Renal cortex interstitium (tissue), 11 donors: Measurements from ENCODE around the gene IGFL1. TPM values are rescaled to one million over a fixed set of nuclear protein-coding genes. Genes with fewer than 3 reads are reported as not detected.
"Not testable (repeated sequence)": the region's sequence is repeated elsewhere in the genome, so short reads cannot be mapped to it uniquely, and the experiment has no call there.

Experiments
- DNase-seq, 11 donors: peaks; one replicate each; pipeline ENCODE4 v3.0.0-alpha.2; 2013; ENCODE audit warnings: low read depth in 9 of 11, low spot score in 4 of 11; ENCODE audit errors: extremely low read depth in 1 of 11
- polyA plus RNA-seq, 3 donors: library from polyadenylated mRNA; unstranded; fragments of 120-200 nt; gene quantifications; one replicate each; pipeline ENCODE4 v1.2.1, GENCODE V29; 2013; ENCODE audit not compliant: insufficient read length in 3 of 3

Gene IGFL1
- polyA plus RNA-seq, 3 donors, result not detected

DNA sequence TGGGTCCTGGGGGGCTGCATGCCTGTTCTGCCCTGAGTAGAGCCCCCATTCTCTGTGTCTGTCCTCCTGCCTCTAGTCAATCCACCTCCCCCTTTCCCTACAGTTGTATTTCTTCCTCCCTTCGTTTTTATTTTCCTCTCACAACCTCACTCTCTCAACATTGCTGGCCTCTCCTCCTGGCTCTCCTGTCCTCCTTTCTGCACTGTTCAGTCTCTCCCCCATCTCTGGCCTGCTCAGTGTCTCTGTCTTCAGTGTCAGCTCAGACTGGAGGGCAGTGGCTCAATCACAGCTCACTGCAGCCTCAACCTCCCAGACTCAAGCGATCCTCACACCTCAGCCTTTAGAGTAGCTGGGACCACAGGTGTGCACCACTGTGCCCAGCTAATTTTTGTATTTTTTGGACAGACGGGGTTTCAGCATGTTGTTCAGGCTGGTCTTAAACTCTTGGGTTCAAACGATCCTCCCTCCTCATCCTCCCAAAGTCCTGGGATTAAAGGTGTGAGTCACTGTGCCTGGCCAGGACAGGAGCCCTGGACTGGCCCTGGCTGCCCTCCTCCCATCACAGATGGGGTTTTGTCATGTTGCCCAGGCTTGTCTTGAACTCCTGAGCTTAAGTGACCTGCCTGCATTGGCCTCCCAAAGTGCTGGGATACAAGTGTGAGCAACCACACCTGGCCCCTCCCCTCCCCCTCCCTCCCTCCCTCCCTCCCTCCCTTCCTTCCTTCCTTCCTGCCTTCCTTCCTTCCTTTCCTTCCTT, 32.0 kb upstream of the IGFL1 start:
- DNase-seq, result no peak

DNA sequence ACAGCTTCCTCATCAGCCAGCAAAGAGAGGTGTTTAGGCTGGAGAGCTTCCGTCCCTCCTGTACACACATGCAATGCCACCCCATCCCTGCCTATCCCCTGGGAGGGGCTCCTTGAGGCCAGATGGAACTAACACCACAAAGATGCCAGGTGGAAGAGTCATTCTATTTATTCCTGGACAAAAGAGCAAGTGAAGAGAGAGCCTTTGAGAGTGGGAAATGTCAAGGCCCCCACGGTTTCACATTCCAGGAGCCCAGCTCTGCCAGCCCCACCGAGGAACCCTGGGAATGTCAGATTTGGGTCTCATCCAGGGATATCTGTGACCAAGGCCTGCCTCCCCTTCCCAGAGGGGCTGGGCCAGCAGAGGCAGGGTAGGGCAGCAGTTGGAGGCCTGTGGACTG, 30.8 kb upstream of the IGFL1 start:
- DNase-seq, result no peak

DNA sequence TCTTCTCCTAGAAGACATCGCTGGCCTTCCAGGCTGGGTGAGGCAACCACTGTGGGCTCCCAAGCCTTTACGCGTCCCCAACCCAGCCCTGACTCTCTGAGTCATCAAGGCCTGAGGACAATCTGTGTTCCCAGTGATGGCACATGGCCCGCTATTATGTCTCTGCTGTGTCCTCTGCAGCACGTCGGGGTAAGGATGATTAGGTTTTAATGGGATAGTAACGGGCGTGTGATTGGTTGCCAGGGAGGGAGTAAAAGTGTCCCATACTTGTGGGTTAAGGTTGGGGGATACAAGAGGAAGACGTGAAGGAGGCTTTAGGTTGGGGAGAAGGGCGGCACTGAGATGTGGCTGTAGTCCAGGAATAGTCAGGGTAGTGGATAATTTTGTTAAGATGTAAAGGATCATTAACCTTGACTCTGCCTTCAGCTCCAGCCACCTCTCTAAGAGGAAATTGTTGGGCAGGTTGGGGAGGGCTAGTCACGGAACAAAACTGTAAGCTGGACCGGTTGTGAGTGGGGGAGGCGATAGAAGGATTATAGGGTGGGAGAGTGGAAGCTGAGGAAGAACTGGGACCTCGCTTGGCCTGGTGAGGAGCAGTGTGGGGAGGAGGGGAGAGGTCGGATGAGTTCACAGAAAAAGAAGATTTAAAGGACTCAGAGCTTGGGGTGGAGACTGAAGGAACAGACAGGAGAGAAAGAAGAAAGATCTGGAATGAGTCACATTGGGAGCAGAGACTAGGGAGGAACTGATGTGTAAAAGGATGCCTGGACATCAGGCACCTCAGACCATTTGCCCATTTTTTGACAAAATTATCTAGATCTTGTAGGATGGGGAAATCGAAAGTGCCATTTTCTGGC, 27.9 kb upstream of the IGFL1 start:
- no peak for DNase-seq

DNA sequence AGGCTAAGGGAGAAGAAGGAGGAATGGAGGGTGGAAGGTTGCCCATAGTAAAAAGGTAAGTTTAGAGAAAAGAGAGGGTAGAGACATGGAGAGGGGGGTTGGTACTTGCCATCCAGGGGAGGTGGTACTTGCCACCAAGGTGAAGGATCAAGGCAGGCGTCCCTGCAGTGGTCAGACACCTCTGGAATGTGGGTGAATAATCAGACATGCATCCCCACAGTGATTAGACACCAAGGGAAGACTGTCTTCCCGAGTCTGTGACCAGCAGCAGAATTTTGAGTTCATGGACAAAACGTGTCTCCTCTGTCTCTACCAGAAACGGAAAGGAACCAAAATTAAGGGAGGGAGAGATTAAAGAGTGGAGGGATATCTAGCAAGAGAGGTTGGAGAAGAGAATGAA, 27.1 kb upstream of the IGFL1 start:
- DNase-seq, result no peak

DNA sequence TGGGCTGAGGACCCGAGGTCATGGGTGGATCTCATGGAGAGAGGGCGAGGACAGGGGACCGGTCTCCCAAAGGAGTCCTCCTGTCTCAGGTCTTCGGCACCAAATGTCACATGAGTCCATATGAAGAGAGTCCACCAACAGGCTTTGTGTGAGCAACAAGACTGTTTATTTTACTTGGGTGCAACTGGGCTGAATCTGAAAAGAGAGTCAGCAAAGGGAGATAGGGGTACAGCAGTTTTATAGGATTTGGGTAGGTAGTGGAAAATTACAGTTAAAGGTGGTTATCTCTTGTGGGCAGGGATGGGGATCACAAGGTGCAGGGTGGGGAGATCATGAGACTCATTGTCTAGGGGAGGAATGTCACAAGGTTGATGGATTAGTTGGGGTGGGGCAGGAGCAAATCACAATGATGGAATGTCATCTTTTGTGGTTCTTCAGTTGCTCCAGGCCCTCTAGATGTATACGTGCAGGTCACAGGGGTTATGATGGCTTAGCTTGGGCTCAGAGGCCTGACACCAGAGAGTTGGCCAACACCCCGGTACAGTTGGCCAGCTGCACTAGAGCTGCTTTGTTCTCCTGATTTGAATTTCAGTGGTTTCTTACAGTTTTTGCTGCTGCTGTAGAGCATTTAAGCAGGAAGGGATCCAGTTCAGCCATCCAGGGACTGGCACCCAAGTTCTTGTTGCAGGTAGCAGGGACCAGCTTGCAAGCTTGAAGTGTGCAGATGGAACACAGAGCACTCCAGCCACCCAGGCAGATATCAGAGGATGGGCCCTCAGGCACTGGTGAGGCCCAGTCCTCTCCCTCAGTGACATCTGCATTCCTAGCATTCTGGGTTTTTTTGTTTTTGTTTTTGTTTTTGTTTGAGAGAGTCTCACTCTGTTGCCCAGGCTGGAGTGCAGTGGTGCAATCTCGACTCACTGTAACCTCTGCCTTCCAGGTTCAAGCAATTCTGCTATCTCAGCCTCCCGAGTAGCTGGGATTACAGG, 26.4 kb upstream of the IGFL1 start:
- DNase-seq, result no peak

DNA sequence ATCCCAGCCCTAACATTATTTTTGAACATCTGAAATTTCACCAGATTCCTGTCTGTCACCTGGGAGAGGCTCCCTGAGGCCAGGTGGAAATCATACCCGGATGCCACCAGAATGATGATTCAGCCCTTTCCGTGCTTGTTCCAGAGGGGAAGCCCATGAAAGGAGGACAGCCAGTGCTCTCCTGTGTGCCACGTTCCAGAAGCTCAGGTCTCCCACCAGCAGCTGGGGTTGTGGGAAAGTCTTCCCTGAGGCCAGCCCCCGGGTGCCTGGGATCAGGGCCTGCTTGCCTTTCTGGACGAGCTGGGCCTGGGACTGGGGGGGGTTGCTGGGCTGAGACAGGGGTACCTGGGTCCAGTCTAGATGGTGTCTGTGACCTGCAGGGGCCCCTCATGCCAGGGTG, 25.5 kb upstream of the IGFL1 start:
- no peak for DNase-seq

DNA sequence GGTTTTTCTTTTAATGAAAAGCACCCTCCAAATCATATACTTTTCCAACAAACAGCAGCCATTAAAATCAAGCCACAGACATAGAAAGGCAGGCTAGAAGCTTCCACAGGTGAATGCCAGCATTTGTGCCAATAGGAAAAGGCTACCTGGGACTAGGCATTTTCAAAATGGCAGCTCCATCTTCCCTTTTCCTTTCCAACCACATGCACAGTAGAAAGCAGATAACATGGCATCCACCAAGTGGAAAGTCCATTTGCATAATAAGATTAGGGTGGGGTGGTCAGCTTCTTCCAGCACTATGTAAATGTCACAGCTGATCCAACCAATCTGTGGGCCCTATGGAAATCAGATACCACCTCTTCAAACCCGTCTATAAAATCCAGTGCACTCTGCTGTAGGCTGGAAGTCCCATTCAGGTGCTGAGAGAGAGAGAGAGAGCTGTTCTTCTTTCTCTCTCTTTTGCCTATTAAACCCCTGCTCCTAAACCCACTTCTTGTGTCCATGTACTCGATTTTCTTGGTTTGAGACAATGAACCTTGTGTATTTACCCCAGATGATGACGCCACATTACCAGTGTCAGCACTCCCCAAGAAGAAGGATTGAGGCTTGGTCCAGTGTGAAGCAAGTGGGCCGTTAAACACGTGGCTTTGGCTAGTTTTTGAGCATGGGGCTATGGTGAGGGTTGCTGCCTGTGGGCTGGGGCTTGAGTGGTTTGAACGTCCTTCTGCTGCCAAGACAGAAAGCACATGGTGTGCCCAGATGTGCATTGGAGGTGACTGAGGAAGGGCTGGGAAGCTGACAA, 24.2 kb upstream of the IGFL1 start:
- no peak for DNase-seq

DNA sequence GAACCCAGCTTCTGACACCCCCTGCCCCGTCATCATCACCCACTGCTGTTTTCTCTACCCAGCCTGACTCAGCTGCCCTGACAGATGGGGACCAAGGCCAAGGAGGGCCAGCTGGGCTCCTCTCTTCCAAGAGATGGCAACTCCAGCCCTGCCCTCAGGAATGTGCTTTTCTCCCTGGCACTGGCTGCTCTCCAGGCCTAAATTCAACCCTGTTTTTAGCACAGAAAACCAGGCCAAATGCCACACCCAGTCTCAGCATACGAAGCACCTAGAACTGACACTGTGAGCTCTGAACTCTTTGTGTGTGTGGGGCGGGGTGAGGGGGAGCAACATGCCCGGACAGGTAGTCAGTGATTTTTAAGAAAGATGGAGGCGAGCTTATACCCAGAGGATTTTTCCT, 23.4 kb upstream of the IGFL1 start:
- no peak for DNase-seq

DNA sequence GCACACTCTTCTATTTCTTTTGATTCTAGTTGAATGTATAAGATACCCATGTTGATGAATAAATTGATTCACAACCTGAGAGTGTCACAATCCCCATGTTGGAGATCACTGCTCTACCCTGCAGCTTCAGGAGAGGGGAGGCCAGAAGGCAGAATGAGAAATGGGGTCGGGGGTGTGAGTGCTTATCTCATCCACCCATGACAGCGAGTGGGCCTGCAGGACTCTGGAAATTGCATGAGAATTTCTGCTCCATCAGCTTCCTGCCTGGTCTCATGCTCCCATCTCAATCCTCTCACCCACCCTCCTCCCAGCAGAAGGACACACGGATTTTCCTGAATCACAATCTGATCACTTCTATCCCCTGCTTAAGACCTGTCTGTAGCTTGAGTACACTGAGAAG, 22.9 kb upstream of the IGFL1 start:
- DNase-seq, result no peak

DNA sequence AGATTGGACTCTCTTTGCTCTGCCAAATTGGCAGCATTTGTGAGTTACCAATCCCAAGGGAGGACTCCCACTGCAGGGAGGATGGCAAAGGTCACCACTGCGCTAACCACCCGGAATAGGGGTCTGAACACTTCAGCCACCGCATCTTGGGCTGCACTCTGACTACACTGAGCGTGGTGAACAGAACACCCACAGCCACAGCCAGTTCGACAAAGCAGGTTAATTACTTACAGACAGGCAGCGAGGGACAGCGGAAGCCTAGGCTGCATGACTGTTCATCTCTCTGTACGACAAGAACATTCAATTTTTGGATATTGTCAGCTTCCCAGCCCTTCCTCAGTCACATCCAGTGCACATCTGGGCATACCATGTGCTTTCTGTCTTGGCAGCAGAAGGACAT, 21.7 kb upstream of the IGFL1 start:
- not testable (repeated sequence) for DNase-seq

DNA sequence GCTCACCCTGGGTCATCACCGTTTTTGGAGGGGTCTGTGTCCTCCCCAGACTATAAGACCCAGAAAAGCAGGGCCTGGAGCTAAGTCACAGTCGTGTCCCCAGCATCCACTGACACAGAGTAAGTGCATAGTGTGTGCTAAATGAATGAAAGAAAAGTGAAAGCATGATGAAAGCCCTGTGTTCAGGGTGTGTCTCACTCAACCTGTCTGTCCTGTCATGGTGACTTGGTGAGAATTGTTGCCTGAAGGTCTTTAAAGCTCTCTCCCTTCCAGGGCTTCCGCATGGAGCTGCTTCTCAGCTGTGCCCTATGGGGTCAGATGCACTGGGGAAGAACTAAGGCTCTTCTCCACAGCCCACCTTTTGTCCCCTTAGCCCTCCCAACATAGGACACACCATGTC, 20.5 kb upstream of the IGFL1 start:
- DNase-seq, result no peak

DNA sequence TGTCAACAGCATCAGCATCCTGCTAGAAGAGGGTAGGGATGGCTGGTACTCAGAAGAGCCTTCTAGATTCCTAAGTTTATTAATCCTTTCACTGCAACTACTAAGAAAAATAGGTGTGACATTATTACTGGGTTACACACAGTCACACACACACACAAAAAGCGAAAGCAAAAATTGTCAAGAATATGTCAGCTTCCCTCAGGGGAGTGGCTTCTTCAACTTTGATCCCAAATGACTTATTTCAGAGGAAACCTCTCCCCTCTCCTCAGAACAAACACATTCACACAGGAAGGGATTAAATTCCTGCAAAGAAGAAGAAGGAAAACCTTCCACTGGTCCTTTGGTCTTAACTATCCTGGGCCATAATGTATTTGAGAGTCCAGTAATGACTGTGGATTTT, 20.1 kb upstream of the IGFL1 start:
- DNase-seq, result no peak

DNA sequence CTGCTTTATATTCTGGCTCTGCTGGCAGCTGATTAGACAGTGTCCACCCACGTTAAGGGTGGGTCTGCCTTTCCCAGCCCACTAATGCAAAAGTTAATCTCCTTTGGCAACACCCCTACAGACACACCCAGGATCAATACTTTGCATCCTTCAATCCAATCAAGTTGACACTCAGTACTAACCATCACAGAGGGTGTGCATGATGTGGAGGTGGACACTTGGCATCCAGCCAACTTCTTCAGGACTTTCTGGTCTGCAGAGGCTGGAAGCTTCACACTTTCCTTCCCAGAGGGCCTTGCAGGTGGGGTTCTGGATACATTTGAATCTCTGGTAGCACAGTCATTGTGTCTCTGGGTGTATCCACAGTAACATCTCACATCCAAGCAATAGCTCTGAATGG, 18.9 kb upstream of the IGFL1 start:
- no peak for DNase-seq

DNA sequence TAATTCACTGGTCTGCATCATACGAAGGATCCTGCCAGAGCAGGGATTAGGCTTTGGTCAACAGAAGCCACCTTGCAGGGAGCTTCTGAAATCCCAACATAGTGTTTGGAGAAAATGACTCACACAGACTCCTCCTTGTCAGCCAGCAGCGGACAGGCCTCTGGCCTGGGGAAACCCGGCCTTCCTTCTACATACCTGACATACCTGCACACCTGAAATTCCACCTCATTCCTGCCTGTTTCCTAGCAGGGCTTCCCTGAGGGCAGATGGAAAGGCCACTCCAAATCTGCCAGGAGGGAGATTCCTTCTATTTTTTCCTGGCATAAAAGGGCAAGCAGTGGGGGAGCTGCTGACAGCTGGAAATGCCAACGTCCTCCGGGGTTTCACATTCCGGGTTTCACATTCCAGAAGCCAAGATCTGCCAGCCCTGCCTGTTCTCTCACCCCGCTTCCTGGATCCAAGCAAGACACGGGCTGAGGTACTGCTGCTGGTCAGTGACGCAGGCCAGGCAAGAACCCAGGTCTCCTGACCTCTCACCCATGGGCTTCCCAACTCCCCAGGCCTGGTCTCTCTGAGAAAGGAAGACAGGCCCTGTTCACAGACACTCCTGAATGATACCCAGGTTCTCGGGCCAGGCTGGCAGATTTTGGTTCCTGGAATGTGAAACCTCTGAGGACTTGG, 18.2 kb upstream of the IGFL1 start:
- DNase-seq, result peak in 4 of 11 donors; percentile 13 to 25 (median 16)

DNA sequence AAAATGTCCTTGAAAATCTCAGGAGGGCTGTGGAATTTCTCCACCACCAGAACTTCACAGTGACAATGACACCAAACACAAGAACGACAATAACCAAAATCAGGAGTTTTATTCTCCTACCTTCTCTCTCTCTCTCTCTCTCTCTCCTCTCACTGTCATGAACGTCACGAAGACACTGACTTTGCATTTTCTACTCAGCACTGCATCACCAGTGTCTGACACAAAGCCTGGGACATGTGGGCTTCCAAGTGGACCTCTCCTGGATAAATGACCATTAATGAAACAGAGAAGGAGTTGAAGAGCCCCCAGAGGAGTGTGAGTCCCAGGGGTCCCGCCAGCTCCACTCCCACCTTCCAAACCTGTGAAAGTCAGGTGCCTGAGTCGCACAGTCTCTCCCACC, 16.9 kb upstream of the IGFL1 start:
- not testable (repeated sequence) for DNase-seq

DNA sequence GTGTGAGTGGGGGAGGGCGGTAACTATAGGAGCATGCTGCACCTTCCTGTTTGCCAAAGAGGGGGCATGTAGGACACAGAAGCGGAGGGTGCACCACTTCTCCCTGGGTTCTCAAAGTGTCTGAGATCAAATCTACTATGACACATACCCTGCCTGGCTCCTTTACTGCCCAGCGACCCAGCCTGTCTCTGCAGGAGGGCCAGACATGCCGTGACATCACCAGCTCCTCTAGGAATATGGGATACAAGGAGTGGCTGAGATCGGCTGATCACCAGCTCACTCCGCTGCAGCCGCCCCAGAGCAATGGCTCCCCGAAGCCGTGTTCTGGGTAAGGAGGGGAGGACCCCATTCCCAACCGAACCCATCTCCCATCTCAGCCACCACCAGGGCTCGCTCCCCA, 16.4 kb upstream of the IGFL1 start:
- DNase-seq, result no peak

DNA sequence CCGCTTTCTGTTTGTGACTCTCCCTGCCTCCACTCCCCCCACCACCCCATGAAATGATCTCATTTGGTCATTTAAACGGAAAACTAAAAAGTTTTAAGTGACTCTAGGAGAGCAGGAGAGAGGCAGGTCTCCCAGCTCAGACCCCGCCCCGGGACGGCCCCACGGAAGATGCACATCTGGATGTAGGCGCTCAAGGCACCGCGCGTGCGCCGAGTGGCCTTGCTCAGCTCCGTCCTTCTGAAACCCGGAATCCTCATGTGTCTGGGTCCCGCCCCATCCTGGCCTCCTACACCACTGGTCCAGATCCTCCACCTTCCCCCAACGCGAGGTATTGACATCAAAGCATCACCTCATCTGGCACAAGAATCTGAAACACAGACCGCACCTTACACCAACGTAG, 15.7 kb upstream of the IGFL1 start:
- DNase-seq, result no peak

DNA sequence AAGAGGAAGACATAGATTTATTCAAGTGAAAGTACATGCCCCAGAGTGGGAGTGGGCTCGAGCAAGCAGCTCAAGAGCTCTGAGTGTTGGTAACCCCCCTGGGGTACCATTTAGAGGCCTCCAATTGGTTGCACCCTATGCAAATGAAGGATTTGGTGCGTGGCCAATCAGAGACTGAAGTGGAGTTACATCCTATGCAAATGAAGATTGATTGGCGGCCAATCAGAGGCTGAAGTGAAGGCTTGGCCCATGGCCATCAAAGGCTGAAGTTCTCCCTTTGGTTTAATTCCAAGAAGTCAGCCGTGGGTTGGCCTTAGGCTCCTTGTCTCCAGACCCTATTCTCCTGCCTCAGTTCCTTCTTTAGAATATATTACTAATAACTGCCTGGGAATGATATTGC, 12.9 kb upstream of the IGFL1 start:
- DNase-seq, result no peak
